ENCODE results near the gene STAM.

STAM gene

DNA sequence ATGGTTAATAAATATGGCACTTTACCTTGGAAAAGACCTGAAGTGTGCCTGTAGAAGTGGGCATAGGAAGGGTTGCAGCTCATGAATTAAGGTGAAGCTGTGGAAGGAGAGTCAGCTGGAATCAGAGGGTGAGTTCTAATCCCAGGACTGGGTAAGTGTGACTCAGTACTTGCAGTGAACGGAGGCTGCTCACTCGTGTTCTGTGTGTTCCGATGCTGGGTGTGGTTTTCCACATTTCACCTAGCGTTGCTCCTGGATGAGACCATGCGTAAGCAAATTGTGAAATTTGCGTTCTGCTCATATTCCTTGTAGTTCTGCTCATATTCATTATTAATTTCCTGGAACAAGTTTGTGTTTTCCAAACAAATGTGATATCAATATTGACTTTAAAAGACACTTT lies 85.7 kb downstream of the STAM start:
- DNase-seq, result no peak

DNA sequence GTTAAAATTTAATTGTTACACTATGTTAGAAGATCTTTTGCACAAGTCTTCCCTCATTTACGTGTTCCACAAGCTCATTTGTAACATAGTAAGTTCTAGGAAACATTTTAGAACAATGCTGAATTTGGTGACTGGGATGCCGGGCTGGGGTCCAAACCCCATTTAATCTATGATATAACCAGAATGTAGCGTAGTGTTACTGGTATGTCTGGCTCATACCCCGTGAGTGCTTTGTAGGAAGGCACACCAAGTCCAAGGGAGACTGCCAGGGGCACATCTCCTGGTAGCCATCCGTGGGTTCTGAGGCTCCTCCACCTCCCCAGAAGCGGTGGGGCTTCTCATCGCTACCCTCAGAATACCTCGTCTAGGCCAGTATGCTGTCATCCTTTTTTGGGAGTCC lies 86.7 kb downstream of the STAM start:
- no peak for DNase-seq

DNA sequence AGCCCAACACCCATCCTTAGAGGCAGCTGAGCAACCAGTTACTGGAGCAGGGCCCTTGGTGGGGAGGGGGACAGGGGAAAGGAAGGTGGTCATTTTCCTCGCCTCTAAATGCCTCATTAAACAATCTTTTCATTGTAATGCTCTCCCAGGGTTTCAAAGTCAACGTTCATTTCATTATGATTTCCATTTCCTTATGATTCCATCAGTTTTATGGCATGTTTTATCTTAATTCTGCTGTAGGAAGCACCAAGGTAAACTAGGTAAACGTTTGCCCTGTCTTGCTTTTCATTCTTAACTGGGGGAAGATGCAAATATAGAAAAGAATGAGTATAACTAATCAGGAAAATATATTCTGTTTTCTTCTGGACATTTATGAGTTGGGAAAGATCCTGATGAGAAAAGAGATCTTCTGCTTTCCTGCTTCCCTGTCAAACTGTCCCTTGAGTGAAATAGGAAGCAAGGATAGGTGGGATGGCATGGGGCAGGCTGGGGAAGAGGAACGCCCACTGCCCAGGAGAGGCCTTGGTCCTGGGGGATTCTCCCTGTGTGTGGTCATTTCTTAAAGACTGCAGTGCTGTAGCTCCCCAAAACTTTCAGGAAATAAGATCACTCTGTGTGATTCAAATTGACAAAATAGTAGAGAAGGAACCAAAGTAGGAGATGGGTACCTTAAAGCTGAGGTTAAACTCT lies 87.5 kb downstream of the STAM start:
- DNase-seq, result no peak

DNA sequence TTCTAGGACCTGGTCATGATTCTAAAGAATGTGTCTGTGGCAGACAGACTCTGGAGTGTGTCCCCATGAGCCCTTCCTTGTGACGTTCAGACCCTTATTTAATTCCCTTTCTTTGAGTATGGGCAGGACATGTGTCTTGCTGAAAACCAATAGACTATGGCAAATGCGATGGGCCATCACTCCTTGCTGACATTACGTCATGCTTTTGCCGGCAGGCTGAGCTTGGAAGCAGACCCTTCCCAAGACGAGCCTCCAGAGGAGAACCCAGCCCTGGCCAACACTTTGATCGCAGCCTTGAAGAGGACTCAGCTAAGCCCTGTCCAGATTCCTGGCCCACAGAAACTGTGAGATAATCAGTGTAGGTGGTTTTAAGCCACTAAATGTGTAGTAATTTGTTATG lies 89.7 kb downstream of the STAM start:
- no peak for DNase-seq

DNA sequence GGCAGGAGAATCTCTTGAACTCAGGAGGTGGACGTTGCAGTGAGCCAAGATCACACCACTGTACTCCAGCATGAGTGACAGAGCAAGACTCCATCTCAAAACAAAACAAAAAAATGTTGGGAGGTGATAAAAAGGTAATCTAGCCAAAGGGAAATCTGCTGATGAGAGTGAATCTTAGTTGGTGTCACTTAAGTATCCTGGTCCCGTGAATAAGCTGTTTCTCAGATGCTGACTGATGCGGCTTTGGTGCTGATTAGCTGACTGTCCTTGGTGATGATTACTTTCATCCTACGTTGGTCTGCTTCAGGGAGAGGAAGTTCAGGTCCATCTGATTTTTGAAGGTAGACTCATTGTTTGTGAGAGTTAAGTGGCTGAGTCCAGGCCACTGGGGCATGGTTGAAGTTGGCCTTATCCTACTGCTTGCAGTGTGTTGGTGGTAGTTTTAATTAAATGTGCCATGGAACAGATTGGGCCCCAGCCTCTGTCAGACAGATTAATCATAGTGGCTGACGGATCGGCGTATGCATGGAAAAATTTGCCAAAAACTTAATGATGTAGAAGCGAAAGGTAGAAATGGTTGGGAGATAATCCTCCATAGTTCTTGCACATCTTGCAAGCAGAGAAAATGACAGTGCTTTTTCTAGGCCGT lies 90.6 kb downstream of the STAM start:
- no peak for DNase-seq

DNA sequence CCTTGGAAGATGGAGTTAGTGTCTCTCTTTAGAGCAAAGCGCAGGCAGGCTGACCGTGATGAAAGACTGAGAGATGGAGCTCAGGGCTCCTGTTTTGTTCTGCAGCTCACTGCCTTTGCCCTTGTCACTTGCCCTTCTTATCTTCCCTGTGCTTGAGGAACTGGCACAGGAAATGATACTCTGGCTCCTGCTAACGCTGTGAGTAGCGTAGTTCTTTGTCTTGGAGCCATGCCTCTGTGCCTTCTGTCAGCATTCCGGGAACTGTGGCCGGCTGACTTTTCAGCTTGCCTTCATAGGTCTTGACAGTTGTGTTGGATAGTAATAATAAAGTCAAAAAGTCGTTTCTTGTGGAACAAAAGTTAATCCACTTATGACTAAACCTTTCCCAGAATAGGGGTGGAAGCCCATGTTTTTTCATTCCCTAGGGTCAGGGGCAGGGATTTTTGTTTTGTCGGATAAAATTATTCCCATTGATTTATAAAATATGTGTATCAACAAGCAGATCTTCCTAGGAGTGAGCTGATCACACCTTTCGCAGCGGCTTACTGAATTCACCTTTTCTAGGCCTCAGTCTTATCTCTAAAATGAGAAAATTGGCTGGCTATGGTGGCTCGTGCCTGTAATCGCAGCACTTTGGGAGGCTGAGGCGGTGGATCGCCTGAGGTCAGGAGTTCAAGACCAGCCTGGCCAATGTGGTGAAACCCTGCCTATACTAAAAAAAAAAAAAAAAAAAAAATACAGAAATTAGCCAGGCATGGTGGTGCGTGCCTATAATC lies 91.4 kb downstream of the STAM start:
- DNase-seq, result peak in 1 of 51 donors; percentile 2

DNA sequence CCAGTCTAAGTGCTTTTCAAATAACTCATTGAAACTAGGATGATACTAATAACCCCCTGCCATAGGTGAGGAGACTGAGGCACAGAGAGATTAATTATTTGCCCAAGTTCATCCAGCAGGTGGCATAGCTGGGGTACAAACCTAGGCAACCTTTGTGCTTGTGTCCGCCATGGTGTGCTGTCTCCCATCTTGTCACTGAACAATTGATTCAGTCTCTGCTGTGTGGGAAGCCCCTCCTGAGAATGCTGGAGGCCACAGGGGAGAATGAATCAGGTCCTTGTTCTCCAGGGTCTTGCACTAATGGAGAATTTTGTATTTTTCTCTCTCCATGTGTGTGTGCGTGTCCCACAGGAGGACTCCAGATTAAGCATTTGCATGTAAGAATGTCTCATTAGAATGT lies 92.3 kb downstream of the STAM start:
- DNase-seq, result no peak

DNA sequence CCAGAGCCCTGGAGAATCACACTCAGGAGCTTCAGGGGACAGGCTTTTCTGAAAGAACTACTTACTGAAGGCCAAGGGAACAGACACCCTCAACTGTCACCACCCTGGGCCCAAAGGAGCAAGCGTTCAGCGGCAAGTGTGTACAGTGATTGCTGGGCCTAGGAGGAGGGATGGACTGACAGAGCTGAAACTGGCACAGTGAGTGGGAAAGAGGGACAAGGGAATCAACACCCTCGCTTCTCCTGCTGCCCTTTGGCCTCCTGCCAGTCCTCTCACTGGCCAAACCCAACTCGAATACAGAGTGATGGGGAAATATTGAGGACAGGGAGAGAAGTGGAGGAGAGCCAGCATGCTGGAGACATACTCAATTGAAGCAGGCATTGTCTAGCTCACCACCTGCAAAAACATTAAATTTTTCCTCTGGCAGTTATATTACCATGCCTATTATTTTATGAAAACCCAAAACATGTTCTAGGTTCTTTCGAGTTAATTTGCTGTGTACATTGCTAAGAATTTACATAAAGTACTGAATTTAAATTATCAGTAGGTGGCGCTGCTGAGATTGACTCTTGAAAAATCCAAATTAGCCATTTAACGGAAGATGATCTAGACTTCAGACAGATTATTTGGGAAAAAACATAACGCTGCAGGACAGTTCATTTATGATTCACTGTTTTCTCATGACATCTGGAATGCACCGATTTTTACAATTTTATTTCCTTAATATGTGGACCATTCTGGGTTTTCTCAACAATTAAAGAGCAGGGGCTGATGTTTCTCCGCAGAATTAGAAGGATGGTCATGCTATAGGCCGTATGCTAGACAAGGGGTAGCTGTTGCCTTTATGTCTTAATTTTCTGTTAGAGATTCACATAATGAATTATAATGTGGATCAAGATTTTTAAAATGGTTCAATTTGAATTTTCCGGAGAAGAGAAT lies 93.3 kb downstream of the STAM start:
- peak in 13 of 51 donors; percentile 4 to 54 (median 13) for DNase-seq

DNA sequence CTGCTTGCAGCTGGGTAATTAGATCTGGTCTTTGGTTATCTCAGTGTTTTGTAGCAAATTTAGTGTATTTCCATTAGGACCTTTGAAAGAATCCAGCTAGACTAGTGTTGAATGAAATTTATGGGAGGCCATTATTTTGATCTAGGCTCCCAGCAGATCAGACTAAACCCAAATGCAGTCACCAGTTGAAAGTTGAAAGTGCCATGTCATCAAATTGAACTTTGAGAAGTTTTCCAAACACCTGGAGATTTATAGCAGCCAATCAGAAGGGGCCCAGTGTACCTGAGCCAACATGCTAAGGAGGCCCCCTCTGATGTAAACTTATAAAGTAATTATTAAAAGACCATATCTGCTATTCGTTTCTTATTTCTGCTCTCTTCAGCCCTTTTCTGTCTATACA lies 96.7 kb downstream of the STAM start:
- DNase-seq, result no peak

DNA sequence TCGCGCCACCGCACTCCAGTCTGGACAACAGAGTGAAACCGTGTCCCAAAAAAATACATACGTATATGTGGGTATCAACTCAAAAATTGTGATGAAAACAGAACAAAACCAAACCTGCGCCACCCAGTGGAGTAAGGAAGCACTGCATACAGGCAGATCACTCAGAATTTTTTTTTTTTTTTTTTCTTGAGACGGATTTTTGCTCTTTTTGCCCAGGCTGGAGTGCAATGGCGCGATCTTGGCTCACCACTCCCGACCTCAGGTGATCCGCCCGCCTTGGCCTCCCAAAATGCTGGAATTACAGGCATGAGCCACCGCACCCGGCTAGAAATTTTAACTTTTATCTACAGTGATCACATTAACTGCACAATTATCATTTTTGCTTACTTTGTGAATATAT lies 99.0 kb downstream of the STAM start:
- DNase-seq, result peak in 30 of 51 donors; percentile 3 to 52 (median 12)

DNA sequence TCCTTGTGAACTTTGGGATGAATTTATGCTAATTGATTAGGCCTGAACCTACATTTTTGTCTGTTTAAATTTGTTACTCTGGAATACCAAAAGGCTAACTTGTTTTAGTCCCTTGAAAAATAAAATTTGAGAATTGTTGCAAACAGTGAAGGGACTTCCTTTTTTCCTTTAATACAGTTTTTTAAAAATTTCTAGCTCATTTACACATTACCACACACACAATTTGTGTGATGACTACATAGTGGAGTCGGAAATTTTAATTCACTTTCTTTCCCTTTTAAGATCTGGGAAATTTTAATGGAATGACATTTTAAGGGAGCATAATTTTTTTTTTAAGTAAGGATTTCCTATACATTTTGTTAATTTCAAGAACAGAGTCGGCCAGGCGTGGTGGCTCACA lies 99.5 kb downstream of the STAM start:
- no peak for DNase-seq

DNA sequence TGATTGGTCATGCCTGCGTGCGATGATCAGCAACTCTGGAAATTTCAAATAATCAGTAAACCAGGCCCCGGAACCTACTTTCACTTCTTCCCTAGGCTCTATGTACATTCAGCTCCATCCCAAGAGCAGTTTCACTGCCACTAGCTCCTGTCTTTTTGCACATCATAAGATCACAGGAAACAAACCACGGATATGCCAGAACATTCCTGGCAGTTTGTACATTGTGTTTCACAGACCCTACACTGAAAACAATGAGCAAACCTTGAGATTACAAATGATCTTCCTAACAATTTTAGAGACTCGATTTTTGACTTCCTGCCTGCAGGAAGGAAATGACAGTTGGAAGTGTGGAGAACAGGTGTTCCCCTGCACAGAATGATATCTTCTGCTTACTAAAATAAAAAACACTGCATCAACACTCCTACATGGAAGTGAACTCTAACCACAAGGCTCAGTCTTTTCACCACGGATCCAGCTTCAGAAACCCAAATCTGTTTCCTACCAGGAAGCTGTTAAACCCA lies 100.5 kb downstream of the STAM start:
- DNase-seq, result no peak

DNA sequence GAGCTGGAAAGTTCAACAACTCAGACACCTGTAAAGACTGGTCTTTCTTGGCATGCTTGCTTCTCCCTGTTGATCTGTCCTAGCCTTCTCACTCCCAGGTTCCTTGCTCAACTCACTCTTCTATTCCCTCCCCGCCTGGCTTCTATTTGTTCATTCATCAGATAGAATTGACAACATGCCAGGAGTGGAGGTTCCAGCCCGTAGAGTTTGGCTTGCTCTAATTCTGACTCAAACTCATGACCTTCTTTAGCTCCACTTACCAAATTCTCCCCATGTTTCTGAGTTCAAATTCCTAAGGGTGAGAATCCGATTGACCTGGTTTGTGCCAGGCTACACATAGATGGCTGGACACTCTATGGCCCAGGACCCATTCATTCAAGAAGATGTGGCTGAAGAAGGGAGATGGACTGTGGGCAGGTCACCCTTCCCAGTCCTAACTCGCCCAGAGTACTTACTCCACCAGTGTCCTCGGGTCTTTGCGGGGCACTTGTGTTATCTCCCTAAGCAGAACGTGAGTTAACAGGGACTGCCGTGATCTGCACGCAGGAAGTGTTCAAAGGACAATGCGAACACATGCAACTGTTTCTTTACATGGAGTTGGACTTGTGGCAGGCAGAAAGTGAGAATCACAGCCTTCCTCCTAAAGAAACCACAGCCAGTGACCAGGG lies 104.1 kb downstream of the STAM start:
- DNase-seq, result no peak

DNA sequence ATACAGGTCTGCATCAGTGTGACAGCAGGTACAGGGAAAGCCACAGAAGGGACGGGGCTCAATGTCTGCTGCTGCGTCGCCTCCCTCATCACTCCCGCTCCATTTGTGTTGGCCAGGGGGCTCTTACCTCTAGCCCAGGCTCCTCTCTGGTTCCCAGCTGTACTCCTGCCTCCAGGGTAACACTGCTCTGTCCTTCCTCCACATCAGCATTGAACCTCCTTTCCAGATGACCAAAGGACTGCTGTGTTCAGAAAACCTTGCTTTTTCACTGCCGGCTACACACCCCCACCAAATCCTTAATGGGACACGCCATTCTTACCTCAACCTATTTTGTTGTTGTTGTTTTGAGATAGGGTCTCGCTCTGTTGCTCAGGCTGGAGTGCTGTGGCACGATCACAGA lies 105.9 kb downstream of the STAM start:
- no peak for DNase-seq

DNA sequence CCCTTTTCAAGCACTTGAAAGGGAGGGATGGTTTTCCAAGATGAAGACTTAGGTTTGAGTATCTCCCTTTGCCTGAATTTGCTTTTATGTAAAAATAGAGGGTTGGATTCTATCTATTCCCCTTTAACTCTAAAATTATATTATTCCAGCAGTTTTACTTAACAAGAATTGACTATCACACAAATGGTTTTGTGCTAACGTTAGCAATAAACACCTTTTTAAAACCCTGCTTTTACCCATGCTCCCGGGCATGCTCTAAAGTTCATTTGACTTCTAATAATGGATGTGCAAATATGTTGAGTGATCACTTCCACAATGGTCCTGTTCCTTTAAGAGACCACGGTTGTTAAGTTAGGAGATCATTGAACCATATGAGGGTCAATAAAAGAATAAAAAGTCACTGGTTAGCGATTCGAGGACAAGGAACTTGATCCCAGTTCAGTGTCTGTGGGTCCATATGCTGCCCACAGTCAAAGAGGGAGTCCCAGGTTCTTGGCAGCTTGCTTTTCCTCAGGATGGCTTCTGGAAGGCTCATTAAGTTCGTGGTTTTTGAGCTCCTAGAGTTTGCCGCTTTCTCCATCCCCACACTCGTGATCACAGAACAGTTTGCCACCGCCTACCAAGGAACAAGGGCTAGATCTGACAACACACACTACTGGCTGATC lies 108.0 kb downstream of the STAM start, which contains the start of gene TMEM236:
Gene TMEM236, plus strand, starts transcription at position 421 of the 665 bp plus-strand sequence. Its CDS starts 95 bp downstream, at position 516.
- no peak for DNase-seq

DNA sequence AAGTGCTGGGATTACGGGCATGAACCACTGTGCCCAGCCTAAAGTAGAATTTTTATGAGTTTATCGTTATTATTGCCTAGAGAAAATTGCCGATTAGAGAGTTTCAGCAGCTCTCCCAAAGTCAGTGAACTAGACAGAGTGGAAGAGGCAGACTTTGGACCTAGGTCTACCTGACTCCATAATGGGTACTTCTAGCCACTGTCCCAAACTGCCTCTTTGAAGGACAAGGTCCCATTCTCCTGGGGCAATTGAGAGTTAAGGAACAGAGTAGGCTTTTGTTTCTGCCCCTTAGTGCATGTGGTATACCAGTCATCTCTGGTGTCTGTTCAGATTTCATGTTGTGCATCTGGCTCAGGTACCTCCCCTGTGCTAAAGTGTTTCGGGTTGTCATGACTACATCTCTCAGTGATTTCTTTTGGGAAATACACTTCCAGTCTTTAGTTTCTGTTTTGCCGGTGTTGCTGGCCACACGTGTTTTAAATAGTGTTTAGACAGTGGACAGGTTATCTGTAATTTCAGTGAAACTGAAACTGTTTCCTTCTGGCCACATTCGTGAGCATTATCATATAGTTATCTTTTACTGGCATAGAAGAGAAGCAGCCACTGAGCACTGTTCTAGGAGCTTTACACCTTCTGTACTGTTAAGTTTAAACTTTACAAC lies 112.7 kb downstream of the STAM start:
- DNase-seq, result no peak

DNA sequence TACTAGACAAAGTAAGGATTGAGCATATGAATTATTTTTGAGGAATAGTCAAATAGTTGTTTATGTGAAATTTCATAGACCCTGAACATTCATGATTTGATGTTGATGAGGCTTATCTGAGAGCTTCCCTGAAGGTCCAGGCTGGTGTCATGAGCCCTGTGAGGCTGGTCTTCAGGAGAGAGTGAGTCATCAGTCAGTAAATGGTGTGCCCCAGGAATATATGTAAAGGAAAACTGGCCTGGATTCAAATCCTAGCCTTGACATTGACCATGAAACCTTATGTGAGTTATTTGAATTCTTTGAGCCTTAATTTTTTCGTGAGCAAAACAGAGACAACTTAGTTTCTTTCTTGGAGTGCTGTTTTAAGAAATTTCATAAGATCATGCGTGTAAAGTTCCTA lies 114.2 kb downstream of the STAM start:
- DNase-seq, result no peak

DNA sequence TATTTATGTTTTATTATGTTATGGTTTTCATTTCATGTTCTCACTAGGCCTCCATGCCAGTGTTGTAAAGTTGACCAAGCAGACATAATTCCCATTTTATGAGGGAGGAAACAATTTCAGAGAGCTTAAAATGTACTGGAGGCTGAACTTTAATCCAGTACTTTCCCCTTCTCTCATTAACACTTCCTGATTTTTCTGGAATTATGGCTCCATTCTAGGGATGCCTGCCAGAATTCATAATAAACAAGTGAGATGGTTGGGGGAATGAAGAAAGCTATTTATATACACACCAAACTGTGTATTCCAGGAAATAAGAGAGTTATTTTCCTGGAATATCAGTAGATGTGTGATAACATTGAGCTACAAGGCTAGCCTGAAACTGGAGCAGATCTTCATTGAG lies 114.9 kb downstream of the STAM start:
- no peak for DNase-seq

DNA sequence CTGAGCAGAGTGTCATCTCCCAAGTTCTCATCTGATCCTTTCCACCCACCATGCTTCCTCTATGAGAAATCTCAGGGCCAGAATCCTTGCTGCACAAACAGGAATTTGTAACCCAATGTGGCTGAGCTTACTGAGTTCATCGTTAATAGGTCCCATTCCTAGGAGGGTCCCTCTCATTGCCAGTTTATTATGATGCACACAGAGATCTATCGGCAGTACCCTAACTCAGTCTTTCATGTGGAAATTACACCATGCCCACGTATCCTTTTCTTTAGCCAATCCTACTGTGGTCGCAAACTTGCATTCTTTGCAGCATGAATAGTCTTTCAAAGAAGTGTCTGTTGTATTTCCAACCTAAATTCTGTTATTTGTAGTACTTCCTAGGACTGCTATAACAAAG lies 120.2 kb downstream of the STAM start:
- DNase-seq, result no peak

DNA sequence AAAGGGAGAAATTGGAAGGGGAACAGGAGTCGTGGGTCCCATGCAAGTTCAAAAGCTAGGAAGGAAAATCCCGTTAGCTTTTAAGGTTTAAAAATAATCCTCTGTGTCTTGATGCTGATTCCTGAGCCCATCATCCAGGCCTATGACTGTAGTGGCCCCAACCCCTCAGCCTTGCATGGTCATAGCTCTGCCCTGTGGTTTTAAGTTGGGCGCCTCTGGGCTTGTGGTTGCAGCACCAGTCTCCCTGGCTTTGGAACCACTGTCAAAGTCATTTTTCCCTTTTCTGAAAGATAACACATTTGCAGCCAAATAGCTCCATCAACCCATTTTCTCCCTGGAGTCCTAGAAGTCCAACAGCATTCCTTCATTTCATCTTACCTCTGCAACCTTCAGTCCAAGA lies 121.7 kb downstream of the STAM start:
- no peak for DNase-seq
